GM21367 (cell line): ENCODE results near the gene SMG6.

Source experiments
- ATAC-seq: cut with Tn5 transposase; IDR thresholded peaks from one replicate; pipeline ENCODE4 v1.9.1; 2021; ENCODE audit not compliant: unreplicated experiment

Gene SMG6

DNA sequence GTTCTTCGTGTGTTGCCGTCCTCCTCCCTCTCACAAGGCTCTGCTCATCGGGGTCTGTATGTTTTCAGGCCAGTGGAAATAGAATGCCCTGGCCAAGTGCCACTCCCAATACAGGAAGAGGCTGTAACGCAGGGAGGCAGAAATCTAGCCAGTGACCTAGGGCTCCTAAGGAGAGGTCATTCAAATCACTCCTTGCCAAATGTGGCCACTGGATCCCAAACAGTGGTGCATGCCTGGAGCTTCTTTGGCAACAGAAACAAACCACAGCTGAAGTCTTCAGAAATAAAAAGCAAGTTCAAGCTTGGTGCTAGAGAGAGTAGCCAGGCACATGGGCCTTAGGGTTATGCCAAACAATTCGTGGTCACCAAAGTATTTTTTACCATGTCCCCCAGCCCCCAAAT is 66.1 kb downstream of the SMG6 start:
- ATAC-seq: no peak

GRCh38 chr17:2235792-2236366 is 67.7 kb downstream of the SMG6 start:
- no peak for ATAC-seq

GRCh38 chr17:2235265-2235664 is 68.3 kb downstream of the SMG6 start:
- ATAC-seq: no peak

DNA sequence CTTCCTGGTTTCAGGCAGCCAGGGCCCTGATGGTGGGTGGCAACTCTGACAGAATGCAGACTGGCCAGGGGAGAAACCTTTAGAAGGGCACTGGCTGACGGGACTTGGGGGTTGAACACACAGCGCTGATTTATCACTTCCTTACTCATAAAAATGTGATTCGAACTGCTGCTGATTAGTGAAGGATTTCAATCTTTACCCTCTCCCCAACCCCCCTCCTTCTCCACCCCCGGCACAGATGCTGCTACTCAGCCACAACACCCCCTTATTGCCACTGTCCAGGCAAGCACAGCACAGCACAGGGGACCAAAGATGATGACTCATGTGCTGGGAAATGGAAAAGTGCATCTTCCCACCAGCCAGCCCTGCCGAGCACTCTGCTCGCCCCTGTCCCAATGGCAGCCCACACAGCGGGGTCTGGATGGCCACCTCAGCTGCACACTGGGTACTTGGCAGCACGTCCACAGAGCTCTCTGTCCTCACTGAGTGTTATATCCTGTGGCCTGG is 70.1 kb downstream of the SMG6 start:
- ATAC-seq: no peak

DNA sequence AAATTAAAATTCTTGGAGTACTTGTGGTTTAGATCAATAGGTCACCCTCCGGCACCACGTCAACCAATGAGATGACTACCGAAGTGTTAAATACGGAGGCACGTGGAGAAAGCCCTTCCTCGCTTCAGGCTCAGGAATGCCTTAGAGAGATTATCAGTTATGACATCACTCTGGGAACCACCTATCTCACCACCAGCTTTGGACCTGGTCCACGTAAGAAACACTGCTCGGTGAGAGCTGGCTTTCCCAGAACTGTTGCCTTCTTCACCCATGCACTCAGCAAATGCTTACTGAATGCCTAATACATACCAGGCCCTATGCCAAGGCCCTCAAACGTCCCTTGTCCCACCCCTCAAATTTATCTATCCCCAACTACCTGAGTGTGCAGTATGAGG is 71.3 kb downstream of the SMG6 start:
- no peak for ATAC-seq

GRCh38 chr17:2230877-2231276 is 72.7 kb downstream of the SMG6 start:
- ATAC-seq: no peak

DNA sequence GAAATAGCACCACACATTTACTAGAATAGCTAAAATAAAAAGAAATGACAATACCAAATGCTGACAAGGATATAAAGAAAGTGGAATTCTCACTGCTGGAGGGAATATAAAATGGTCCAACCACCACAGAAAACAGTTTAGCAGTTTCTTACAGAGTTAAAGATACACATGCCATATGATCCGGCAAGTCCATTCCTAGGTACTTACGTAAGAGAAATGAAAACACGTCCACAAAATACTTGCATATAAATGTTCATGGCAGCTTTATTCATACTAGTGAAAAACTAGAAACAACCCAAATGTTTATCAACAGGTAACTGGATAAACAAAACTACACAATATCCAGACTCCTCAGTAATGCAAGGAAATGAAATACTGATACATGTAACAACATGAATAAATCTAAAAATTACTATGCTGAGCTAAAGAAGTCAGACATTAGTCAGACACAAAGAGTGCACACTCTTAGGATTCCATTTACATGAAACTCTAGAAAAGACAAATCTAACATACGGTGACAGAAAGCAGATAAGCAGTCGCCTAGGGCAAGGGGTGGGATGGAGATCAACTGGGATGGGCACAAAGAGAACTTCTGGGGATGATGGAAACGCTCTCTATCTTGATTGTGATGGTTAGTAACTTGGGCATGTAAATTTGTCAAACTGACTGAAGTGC is 76.4 kb downstream of the SMG6 start:
- ATAC-seq: no peak

DNA sequence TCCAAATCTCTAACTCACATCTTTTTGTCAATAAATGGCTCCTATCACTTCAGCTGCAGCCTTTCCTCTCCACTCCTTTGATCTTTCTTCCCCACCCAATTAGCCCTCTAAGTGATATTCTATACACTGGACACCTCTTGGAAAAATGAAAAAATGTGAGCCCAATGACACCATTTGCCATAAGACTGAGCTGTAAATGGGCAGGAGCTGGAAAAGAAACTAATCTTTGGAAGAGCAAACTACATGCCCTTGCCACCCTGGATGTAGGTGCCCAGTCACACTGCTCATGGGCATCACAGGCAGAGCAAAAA is 80.0 kb downstream of the SMG6 start:
- ATAC-seq: no peak

DNA sequence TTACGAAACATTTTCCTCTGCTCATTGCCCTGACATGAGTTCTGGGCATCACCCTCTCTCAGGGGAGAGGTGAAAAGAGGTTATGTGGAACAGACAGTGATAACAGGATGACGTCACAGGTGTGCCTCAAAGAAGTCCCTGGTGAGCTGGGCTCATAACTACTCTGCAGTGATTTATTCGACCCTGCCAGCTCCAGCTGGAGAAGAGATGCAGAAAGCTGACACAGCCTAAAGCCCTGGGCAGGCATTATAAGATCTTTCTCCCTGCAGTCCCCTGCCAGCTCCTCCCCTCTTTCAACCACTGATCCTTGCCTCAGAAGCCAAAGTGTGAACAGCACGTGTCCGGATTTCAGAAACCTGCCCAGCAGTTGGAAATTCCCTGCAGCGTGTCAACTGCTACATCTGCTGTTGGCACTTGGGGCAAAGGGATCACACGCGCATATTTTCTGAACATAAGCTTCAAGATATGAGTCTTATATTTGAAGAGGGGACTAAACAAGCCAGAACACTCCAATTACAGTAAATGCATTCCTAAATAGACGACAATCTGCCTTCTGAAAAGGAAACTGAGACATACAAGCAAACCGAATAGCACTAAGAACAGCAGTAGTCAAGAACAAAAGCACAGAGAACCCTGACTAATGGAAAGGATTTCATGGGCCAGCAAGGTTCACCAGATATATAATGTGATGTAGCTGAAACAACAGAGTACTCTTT is 80.5 kb downstream of the SMG6 start:
- ATAC-seq: no peak

- ATAC-seq: no peak
Observed at GRCh38 chr17:2222301-2222700, 81.3 kb downstream of the SMG6 start.

GRCh38 chr17:2218426-2218825 is 85.2 kb downstream of the SMG6 start:
- ATAC-seq: no peak

GRCh38 chr17:2215616-2216364 is 87.8 kb downstream of the SMG6 start:
- no peak for ATAC-seq

GRCh38 chr17:2214929-2215615 is 88.5 kb downstream of the SMG6 start:
- no peak for ATAC-seq

GRCh38 chr17:2214047-2214928 is 89.3 kb downstream of the SMG6 start:
- ATAC-seq: no peak

- no peak for ATAC-seq
Observed at GRCh38 chr17:2213291-2213960, 90.2 kb downstream of the SMG6 start.

- ATAC-seq: no peak
Observed at GRCh38 chr17:2212400-2212981, 91.1 kb downstream of the SMG6 start.

- ATAC-seq: no peak
Observed at GRCh38 chr17:2211661-2212399, 91.8 kb downstream of the SMG6 start.

GRCh38 chr17:2210726-2211125 is 92.9 kb downstream of the SMG6 start:
- ATAC-seq: no peak
